SK-N-MC (cell line): ENCODE results near the gene ELK4.

Experiments
- DNase-seq: peaks from one replicate; pipeline ENCODE4 v3.0.0-alpha.2; 2011; ENCODE audit warnings: low read depth, low spot score
- H3K27ac ChIP-seq: fragments of 200-600 bp; sonication (generic); 2 replicates; pipeline ENCODE4 v1.5.1; 2016; ENCODE audit warnings: mixed run types
- H3K36me3 ChIP-seq: fragments of 200-600 bp; sonication (generic); 2 replicates; pipeline ENCODE4 v1.6.1; 2017; ENCODE audit warnings: antibody characterized with exemption, low read length, mixed read lengths; ENCODE audit not compliant: insufficient read depth
- H3K4me3 ChIP-seq: fragments of 200-600 bp; sonication (generic); 2 replicates; pipeline ENCODE4 v1.5.1; 2016
- H3K9ac ChIP-seq: fragments of 200-600 bp; sonication (generic); 2 replicates; pipeline ENCODE4 v1.8.0; 2017; ENCODE audit warnings: mixed run types, mixed read lengths; ENCODE audit not compliant: insufficient read length
- H3K9me3 ChIP-seq: fragments of 200-600 bp; sonication (generic); 2 replicates; pipeline ENCODE4 v1.6.1; 2017; ENCODE audit warnings: low read depth, mild to moderate bottlenecking, antibody characterized with exemption, low read length, moderate library complexity, mixed read lengths
- EZH2 ChIP-seq: fragments of 200-600 bp; sonication (generic); IDR thresholded peaks from one replicate; pipeline ENCODE4 v1.6.1; 2017; ENCODE audit warnings: antibody characterized with exemption
- FOXP2 ChIP-seq: optimal IDR thresholded peaks from 2 replicates; pipeline ENCODE3; 2011; ENCODE audit warnings: mild to moderate bottlenecking, moderate library complexity; ENCODE audit not compliant: insufficient read depth; ENCODE audit errors: extremely low read length, control extremely low read depth
- POLR2AphosphoS5 ChIP-seq: IDR thresholded peaks from 2 replicates; pipeline ENCODE4 v1.6.1; 2012; ENCODE audit warnings: mild to moderate bottlenecking, low read depth, low read length, borderline replicate concordance

Gene ELK4

GRCh38 chr1:205563927-205564441 is 67.8 kb downstream of the ELK4 start:
- H3K27ac ChIP-seq, result no peak overlapping the region
- DNase-seq, result no peak
- no peak for TF ChIP-seq FOXP2
- TF ChIP-seq EZH2, result no peak
- no peak for TF ChIP-seq POLR2AphosphoS5
- no peaks in the 10 kb centered on the region for H3K9me3 ChIP-seq
- no peak overlapping the region for H3K4me3 ChIP-seq
- no peaks in the 10 kb centered on the region for H3K36me3 ChIP-seq
- no peak overlapping the region for H3K9ac ChIP-seq

DNA sequence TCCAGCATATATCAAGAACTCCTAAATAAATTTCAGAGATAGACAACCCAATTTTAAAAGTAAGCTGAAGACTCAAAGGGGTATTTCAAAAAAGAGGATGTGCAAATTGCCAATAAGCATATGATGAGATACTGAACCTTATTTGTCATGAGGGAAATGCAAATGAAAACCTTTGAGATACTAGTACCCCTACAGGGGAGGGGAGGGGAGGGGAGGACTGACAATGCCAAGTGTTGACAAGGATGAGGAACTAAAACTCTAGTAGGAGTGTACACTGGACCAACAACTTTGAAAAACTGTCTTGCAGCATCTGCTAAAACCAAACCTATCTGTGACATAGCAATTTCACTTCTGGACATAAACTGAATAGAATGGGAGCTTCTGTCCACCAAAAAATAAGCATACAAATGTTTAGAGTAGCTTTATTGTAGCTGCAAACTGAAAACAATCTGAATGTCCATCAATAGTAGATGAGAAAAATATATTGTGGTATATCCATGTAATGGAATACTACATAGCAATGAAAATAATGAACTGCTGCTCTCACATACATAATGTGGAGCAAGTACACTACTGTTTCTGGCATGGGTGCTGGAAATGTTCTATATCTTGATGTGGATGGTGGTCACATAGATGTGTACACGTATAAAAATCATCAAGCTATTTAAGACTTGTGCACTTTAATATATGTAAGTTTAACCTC is 70.2 kb downstream of the ELK4 start:
- no peak overlapping the region for H3K27ac ChIP-seq
- H3K9ac ChIP-seq, result no peak overlapping the region
- H3K9me3 ChIP-seq, result no peaks in the 10 kb centered on the region
- DNase-seq, result no peak
- TF ChIP-seq POLR2AphosphoS5 (no peak), FOXP2 (no peak)
- no peaks in the 10 kb centered on the region for H3K36me3 ChIP-seq
- no peak overlapping the region for H3K4me3 ChIP-seq
